Body of pancreas (tissue), 4 donors: Measurements from ENCODE around the gene TXNDC8. TPM values are rescaled to one million over a fixed set of nuclear protein-coding genes. Genes with fewer than 3 reads are reported as not detected.

Experiments
- ATAC-seq: fragments of 150-250 bp; one replicate; pipeline ENCODE4 v1.9.1; 2016
- DNase-seq, 4 donors: peaks; one replicate each; pipeline ENCODE4 v3.0.0-alpha.2; 2019
- H3K27ac ChIP-seq, 4 donors: fragments of 200-600 bp; sonication (generic); 1 replicate in 3 of 4; 2 replicates in 1 of 4; pipeline versions ENCODE4 v1.5.1 to v1.6.1; 2016 to 2019; ENCODE audit warnings: mild to moderate bottlenecking in 1 of 4, mixed read lengths in 1 of 4, moderate library complexity in 1 of 4
- H3K27me3 ChIP-seq, 2 donors: fragments of 200-600 bp; sonication (generic); one replicate each; pipeline ENCODE4 v1.6.0; 2016; ENCODE audit warnings: mild to moderate bottlenecking in 1 of 2
- H3K36me3 ChIP-seq, 2 donors: fragments of 200-600 bp; sonication (generic); replicated peaks in 1 of 2; 2 replicates each; pipeline ENCODE4 v1.5.1; 2016; ENCODE audit warnings: low read depth in 2 of 2; ENCODE audit not compliant: insufficient read depth in 1 of 2
- H3K4me1 ChIP-seq: fragments of 200-600 bp; sonication (generic); one replicate; pipeline ENCODE4 v1.6.0; 2016
- H3K4me3 ChIP-seq, 2 donors: fragments of 200-600 bp; sonication (generic); 1 replicate in 1 of 2; 2 replicates in 1 of 2; pipeline ENCODE4 v1.5.1; 2016 to 2019
- H3K9me3 ChIP-seq, 3 donors: fragments of 200-600 bp; sonication (generic); 1 replicate in 2 of 3; 2 replicates in 1 of 3; pipeline ENCODE4 v1.5.1; 2016
- CTCF ChIP-seq, 7 experiments: fragments of 450-650 bp in 4 of 7; fragments of 200-600 bp in 3 of 7; sonication (generic) in 3 of 7; IDR thresholded peaks; one replicate each; pipeline ENCODE4 v1.5.1; 2016 to 2019; ENCODE audit warnings: antibody characterized with exemption in 7 of 7
- POLR2A ChIP-seq, 3 donors: fragments of 450-650 bp; IDR thresholded peaks; one replicate each; pipeline ENCODE4 v1.6.1; 2016; ENCODE audit warnings: antibody characterized with exemption in 3 of 3, mild to moderate bottlenecking in 2 of 3
- WGBS, 2 donors: methylation state at CpG; one replicate each; pipeline ENCODE4 v1.1.5; 2017; 5-methylcytosine and 5-hydroxymethylcytosine counted together
- intact Hi-C: fragments of 100-400 bp; cut with DNase I; formaldehyde crosslinking; loops from one replicate; pipeline ENCODE4 v1.15.1; 2023
- total RNA-seq, 2 donors: library from RNA; depleted of rRNA; stranded (reverse); fragments of >200 nt; gene quantifications; one replicate each; pipeline ENCODE4 v1.1.0, GENCODE V29; 2016

The TXNDC8 gene
- total RNA-seq, 2 donors from 2014 or later: not detected

GRCh38 chr9:110293248-110293647 lies 44.4 kb downstream of the TXNDC8 start:
- intact Hi-C loops: no loop called here

GRCh38 chr9:110291921-110292557 lies 45.6 kb downstream of the TXNDC8 start:
- Histone ChIP-seq H3K4me1 (no peaks in the 10 kb centered on the region), H3K27me3 (no peaks in the 10 kb centered on the region), H3K4me3 (no peak overlapping the region), H3K36me3 (no peaks in the 10 kb centered on the region), H3K9me3 (no peaks in the 10 kb centered on the region), H3K27ac (no peak overlapping the region)
- TF ChIP-seq CTCF (IDR thresholded peaks at IDR 0.05) (no peak), POLR2A (IDR thresholded peaks at IDR 0.05) (no peak)
- ATAC-seq (no peak), DNase-seq (no peak)
- intact Hi-C loops: no loop called here
- 80 to 96% methylated on average over 25 of the region's 28 CpGs for WGBS, 2 donors

More at GRCh38 chr9:110293248-110293647, 44.4 kb downstream of the TXNDC8 start:
- H3K4me1 ChIP-seq: no peaks in the 10 kb centered on the region
- H3K4me3 ChIP-seq: no peak overlapping the region
- no peak overlapping the region for H3K27ac ChIP-seq
- H3K36me3 ChIP-seq: no peaks in the 10 kb centered on the region
- no peak for DNase-seq
- WGBS, 2 donors: 54 to 81% methylated on average over 1 of the region's 1 CpG
- H3K27me3 ChIP-seq: no peaks in the 10 kb centered on the region
- no peak for TF ChIP-seq CTCF (IDR thresholded peaks at IDR 0.05)
- no peak for TF ChIP-seq POLR2A (IDR thresholded peaks at IDR 0.05)
- ATAC-seq: no peak
- no peaks in the 10 kb centered on the region for H3K9me3 ChIP-seq

DNA sequence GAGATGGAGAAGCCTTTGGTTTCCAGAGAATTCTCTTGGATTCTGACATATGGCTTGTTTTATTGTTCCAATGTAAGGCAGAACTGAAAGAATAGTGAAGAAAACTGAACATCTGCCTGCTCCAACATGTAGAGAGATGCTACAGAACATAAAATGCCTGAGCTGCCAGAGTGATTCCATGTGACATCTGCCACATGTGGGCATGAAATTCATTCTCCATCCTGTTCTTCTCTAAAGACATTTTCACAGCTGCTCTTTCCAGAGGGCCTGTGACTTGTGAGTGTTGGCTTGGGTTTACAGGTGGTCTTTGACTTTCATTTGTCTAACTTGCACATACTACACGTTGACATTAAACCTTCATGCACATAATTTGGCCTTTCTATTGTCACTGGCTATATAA lies 47.7 kb downstream of the TXNDC8 start:
- no peaks in the 10 kb centered on the region for H3K36me3 ChIP-seq
- DNase-seq (no peak), ATAC-seq (no peak)
- H3K4me1 ChIP-seq: no peaks in the 10 kb centered on the region
- intact Hi-C loops: no loop called here
- H3K27ac ChIP-seq: no peak overlapping the region
- WGBS, 2 donors: 72 to 75% methylated on average over 1 of the region's 1 CpG
- H3K4me3 ChIP-seq: no peak overlapping the region
- no peak for TF ChIP-seq POLR2A (IDR thresholded peaks at IDR 0.05)
- no peak for TF ChIP-seq CTCF (IDR thresholded peaks at IDR 0.05)
- H3K27me3 ChIP-seq: no peaks in the 10 kb centered on the region
- H3K9me3 ChIP-seq: no peaks in the 10 kb centered on the region

DNA sequence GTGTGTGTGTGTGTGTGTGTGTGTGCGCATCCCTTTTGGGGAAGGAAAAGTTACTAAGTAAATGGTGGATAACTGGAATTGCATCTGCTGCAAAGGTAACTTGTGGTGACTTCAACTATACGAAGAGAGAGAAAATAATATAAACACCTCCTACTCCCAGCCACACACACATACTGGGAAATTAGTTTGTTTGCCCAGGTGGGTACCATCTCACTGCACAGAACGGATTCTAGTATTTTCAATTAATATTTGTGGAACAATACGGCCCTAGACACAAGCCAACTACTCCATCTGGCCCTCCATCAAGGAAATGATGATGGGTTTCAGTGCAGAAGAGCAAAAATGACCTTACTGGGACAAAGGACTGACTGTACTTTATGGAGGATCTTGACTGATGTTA lies 49.2 kb downstream of the TXNDC8 start:
- no peak overlapping the region for H3K4me3 ChIP-seq
- ATAC-seq: no peak
- intact Hi-C loops: no loop called here
- WGBS, 2 donors: 46 to 53% methylated on average over 4 of the region's 4 CpGs
- no peaks in the 10 kb centered on the region for H3K36me3 ChIP-seq
- peaks cover under 1% of the 10 kb centered on the region for H3K4me1 ChIP-seq
- TF ChIP-seq CTCF (IDR thresholded peaks at IDR 0.05) (no peak), POLR2A (IDR thresholded peaks at IDR 0.05) (no peak)
- no peak overlapping the region for H3K27ac ChIP-seq
- H3K9me3 ChIP-seq: no peaks in the 10 kb centered on the region
- H3K27me3 ChIP-seq: no peaks in the 10 kb centered on the region
- peak in 3 of 4 donors; percentile 26 to 44 (median 32) for DNase-seq

DNA sequence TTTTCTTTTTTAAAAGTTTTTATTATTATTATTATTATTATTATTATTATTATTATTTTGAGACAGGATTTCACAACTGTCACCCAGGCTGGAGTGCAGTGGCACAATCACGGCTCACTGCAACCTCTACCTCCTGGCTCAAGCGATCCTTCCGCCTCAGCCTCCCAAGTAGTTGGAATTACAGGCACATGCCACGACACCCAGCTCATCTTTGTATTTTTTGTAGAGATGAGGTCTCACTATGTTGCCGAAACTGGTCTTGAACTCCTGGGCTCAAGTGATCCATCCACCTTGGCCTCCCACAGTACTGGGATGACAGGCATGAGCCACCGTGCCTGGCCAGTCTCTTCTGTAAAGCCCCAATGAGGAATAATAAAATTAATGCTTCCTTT lies 50.4 kb downstream of the TXNDC8 start:
- Histone ChIP-seq H3K4me3 (no peak overlapping the region), H3K36me3 (no peaks in the 10 kb centered on the region), H3K9me3 (no peaks in the 10 kb centered on the region), H3K27ac (no peak overlapping the region), H3K4me1 (peaks cover 9% of the 10 kb centered on the region), H3K27me3 (no peaks in the 10 kb centered on the region)
- TF ChIP-seq POLR2A (IDR thresholded peaks at IDR 0.05) (no peak), CTCF (IDR thresholded peaks at IDR 0.05) (no peak)
- no peak for DNase-seq
- WGBS, 2 donors: 95 to 96% methylated on average over 6 of the region's 6 CpGs
- intact Hi-C loops: no loop called here
- no peak for ATAC-seq
